NCI-H2029 treated with DMSO at 0.1 percent for 48 hours (cell line): Measurements from ENCODE around the gene NEIL3.

Experiments
- DNase-seq: peaks from one replicate; lab custom pipeline; 2025; lab: John Stamatoyannopoulos, UW

Gene NEIL3

DNA sequence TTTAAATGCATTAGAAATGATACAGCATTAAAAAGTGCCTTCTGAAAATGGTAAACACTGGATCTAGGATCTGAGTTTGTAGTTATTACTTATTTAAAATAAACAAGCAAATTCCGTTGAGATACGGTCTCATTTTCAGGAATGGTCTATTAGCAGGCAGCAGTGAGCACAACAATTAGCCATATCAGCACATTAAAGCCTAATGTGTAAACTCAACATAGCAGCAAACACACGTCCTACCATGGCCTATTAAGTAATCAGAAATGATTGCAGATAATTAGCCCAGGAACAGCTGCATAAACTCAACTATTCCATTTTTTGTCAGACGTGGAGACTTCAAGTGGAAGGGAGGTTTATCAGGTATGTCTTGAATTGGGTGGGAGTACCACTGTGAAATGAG lies 61.8 kb downstream of the NEIL3 start:
- DNase-seq = no peak

DNA sequence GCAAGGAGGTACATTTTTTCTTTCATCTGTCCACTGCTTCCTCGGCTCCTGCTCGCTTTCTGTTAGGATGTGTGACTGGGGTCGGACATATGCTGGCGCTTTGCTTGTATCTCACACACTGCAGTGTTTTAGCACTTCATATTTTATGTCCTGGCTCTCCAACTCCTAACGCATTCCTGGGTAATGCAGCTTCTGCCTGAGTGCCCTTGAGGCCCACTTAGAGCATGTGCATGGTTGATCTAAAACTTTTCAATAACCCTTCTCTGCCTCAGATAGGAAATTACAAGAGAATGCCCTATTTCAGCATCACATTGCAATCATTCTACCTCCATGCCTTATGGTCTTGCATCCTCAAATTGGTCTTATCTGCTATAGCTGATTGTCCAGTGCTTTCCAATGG lies 65.3 kb downstream of the NEIL3 start:
- no peak for DNase-seq

DNA sequence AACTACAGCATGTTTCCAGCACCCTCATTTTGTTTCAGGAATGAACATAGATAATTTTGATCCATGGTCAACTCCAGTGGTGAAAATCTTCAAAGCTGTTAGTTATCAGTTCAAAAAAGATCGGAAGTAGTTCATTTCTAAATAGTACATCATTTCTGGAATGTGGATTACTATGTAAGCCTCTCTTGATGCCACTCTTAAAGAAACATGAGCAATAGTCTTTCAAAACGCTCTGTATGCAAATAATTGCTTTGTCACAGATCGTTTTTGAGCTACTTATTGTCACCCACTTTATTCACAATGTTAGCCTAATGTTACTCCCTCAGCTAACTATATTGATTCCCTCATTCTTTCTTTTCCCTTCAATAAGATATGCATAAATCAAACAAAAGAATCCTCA lies 65.7 kb downstream of the NEIL3 start:
- no peak for DNase-seq

DNA sequence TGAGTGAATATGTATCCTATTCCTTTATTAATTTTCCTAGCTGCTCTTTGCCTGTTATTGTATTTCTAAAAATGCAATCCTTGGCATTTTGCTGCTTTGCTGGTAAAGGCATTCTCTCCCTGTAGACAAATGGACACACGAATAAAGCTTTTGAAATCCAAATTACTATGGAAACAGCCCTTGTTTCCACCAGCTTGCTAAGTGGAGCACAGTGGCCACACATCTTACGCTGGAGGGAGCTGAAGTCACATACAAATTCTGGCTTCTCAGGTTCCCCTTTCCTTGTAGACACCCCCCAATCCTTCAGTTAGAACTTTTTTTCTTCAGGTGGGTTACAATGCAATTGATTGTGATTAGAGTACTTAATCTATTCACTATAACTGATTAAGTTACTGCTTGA lies 66.3 kb downstream of the NEIL3 start:
- no peak for DNase-seq

DNA sequence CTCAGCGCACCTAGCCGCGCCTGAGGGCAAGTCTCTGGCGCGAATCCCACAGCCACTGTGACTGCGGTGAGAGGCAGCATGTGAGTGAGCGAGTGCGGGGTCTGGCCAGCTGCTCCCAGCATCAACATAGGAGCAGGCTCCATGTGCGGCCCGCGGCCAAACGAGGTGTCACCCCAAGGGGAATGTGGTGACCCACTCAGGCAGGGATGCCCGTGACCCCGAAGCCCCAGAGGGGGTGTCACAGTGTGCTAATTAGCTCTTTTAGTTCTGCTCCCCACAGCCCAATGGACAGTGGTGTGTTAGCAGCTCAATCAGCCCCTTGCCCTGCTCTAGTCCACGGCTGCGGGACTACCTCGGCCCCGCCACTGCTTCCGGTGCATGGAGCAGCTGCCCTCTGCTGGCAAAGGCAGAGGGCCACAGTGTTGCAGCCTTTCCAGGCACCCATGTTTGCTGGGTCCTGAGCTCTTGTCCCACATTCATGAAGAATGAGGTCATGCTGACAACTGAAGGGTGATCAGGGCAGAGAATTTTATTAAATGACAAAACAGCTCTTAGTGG lies 71.1 kb downstream of the NEIL3 start:
- no peak for DNase-seq

DNA sequence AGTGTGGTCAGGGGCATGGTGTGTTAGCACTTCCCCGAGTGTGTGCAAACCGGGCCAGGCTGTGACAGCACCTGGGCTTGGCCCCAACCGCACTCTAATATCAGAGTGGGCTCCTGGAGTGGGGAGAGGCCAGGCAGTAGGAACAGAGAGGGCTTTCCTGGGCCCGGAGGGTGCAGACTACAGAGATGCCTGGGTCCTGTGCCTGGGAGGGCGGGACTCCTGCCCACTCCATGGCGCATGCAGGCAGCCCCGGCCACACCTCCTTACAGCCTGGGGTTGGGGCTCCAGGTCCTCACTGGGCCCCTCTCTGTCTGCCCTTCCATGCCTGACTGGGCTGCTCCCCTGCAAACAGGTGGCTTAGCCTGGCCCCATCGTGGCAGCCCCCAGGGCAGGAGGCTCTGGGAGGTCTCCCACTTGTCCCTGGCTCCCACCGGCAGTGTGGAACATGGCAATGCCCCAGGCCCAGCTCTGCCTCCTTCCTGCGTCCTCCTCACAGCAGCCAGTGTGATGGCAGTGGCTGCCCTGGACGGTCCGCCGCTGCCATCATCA lies 72.2 kb downstream of the NEIL3 start:
- no peak for DNase-seq

DNA sequence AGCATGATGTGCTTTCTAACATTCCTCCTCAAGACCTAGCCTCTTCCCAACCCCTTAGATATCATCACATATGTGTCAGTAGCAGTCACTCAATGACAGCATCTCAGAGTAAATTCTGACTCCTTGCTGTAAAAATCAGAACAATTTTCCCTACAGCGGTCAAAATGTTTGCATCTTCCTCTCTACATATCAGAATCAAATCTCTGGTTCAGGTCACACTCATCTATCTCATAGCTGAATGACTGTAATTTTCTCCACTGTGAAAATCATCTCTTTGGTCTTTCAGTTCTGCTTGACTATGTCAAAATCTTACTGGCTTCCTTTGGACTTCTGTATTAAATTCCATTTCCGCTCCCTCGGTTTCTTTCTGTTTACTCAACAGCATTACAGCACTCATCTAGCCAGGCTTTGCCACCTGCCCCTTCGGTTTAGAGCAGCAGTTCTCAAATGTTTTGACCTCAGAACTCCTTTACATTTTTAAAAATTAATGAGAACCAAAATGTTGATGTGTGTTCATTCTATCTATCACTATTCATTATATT lies 75.3 kb downstream of the NEIL3 start:
- DNase-seq = no peak

DNA sequence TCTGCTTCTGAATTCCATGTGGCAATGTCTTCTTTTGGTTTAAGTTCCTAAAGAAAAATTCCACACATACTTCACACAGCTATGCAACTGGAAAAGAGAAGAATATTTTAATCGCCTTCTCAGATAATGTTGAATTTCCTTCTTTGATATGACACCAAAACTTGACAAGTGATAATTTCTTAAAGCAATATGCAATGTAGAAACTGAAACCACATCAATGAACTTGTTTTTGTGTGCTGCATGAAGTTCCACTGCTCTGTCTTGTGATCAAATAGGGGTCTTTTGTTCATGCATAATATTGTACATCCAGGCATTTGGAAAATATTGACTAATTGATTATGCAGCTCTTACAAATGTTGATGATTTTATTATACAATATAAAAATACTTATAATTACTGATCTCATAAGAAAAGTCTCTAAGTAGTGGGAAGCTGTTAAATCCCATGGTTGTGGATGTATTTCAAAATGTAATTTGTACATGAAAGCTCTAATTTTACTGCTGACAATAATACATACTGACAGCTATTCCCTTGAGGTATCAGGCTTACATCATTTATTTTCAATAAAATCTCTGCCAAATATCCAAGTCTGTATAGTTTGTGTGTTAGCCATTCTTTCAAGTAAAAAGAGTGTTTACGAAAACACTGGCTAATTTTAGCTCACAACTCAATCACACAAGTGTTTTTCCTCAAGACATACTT lies 76.1 kb downstream of the NEIL3 start:
- no peak for DNase-seq

DNA sequence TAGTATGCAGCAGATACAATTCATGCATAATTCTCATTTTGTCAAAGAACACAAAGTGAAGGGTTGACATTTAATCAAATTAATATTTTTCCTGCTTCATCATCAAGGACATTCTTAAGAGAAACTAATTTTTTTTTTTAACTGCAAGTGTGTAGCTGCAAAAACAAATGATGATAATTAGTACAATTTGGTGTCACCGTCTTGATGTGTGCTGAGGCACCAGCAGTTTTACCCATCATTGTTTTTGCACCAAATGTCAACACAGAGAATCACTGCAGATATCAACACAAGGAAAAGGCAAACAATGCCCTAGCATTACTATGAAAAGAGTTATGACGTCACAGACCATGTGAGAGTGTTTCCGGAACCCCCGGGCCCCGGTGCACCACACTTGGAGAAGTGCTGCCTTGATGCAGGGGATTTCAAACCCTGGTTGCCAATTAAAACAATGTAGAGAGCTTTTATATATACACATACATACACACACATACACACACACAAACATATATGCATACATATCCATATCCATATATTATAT lies 76.7 kb downstream of the NEIL3 start:
- DNase-seq = peak; percentile 0

DNA sequence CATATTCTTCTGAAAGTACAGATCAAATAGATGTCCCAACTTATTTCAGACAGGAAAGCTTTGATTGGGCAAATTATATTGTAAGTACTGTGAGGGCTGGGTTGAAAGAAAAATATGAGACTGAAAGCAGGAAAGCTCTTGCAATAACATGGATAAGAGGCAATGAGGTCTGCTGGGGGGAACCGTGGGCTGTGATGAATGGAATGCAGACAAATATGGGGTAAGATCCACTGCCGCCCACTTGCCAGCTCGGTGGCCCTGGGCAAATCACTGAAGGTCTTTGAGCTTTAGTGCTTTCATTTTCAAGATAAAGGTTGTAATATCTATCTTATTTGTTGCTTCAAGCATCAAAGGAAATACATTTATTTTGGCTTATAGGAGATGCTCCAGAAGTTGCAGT lies 81.6 kb downstream of the NEIL3 start:
- DNase-seq = no peak

DNA sequence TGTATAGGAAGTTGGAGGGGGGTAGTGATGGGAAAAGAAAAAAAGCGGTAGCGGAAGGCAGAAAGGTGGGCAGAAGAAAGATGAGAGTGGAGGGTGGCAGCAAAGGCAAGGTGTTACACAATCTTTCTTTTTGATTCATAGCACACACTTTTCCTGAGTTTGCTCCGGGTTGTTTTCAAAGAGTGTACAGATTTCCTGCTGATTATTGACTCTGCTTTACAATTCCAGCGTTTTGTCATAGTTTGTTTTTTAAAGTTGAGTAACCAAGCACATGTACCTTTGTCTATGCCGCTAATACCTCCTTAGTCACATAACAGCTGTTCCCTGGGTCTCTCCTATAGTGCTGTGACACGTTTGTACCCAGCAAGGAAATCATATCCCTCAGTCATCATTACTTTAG lies 82.3 kb downstream of the NEIL3 start:
- DNase-seq = no peak

DNA sequence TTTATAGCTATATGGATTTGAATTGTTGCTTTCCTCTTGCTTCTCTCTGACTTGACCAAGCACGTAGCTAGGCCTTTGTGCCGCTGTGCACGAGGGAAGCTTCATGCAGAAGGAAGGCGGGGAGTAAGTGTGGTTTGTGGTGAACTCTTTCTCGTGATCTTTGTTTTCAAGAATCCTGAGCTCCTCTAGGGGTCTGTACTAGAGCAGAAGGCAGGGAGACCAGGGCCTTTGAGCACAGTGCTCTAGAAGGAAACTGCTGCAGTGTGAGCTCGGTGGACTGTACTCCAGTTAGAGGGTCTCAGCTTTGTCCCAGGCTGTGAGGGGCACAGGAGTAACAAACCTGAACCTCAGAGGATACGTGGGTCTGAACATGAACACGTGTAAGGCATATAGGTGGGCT lies 83.6 kb downstream of the NEIL3 start:
- DNase-seq = no peak

DNA sequence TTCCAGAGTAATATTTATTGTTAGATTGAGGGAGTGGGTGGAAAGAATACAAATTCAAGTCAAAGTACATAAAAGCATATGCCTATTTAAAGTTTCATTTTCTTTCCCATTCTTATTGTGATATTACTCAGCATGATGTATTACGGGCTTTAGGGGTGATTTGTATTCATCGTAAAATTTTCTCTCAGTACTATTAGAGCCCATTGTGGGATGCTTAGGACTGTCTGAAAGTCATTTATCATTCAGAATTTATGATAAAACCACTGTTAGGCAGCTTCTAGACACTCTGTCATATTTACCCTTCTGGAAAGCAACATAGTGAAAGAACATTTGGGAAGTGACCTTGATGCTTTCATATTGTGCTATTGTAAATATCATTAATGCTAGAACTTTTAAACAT lies 86.7 kb downstream of the NEIL3 start:
- DNase-seq = no peak

DNA sequence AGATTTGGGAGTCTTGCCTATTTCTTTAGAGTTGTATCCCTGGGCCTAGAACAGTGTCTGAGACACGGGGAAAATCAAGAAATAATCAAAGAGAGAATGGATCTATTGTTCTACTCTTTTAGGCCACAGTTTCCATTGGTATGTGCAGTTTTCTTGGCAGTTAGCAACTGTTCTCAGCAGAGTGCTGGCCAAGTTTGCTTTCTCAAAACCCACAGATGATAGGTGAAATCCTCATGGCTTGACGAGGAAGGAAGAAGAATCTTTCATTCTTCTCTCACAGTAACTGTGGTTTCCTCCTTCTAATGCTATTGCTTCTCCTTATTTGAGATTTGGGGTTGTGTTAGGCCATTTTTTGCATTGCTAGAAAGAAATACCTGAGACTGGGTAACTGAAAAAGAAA lies 90.4 kb downstream of the NEIL3 start:
- no peak for DNase-seq

DNA sequence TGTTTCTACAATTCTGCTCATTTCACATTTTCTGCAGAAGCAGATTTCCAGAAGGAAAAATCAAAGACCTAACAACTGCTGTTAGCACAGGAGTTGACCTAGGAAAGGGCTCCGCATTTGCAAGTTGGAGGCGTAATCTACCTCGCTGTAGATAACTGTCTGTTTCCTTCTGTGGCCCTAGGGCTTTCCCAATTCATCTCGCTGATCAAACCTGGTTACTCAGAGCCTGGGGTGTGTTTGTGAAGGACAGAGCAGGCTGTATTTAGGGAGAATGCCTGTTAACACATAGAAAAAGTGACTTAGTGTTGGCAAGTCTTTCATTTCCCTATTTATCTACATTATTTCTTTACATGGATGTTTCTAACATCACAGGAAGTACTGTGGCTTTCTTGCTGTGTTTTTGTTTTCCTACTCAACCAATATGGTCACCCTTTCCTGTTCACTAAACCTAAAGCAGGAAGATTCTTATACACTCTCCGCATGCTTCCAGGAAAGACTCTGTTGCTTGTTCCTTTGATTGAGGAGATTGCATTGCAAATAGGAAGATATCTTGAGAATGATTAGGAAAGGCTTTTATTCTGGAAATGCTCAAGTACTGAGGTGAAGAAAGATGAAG lies 92.1 kb downstream of the NEIL3 start:
- DNase-seq = no peak

DNA sequence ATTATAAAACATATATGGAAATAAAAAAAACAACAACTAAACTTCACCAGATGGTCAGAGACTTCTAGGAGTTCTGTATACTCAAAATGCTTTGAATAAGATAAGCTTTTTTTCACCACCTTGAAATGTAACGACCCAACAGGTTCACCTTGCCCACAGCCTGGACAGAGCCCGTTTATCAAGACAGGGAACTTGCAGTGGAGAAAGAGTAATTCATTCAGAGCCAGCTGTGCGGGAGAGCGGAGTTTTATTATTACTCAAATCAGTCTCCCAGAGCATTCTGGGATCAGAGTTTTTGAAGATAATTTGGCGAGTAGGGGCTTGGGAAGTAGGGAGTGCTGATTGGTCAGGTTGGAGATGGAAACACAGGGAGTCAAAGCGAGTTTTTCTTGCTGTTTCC lies 94.1 kb downstream of the NEIL3 start:
- DNase-seq = no peak

DNA sequence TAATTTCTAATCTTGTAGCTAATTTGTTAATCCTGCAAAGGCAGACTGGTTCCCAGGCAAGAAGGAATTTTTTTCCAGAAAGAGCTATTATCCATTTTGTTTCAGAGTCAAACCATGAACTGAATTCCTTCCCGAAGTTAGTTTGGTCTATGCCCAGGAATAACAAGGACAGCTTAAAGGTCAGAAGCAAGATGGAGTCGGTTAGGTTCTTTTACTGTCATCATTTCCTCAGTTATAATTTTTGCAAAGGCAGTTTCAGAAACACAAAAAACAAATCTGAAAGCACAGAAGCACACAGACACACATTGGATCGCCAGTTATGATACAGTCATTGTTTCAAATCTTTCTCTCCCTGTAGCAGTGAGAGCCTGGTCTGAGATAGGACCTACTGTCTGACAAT lies 94.7 kb downstream of the NEIL3 start:
- no peak for DNase-seq

DNA sequence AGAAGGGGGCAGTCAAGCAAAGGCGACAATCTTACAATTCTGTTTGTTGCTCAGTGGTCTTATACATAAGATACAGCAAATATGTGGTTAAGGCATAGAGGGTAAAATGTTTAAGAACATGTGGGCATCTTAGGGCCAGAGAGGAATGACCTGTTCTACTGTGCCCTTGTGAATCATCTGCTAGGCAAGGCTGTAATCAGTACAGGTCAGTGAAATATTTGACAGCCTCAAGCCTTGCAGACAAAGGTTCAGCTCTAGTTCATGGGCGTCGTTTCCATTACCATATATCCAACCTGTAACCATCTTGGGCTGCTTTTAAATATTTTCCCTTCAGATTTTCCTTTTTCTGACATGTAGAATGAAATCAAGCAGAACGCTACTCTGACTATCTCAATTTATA lies 95.3 kb downstream of the NEIL3 start:
- DNase-seq = no peak

DNA sequence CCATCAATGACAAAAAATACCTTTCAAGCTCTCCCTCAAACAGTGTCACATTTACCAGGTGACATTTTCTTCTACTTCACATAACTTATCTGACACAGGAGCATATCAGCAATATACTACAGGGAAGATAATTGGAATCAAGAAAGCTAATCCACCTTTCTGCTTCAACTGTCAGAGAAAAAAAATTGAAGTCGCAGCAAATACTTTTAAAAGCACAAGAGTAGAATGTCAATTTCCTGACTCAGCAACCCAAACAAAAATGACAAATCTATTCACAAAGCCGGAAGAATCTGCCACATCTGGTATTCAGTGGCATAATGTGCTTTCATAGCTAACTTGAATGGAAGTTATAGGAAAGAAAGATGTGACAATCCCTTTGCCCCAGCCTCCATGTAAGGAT lies 95.8 kb downstream of the NEIL3 start:
- no peak for DNase-seq

DNA sequence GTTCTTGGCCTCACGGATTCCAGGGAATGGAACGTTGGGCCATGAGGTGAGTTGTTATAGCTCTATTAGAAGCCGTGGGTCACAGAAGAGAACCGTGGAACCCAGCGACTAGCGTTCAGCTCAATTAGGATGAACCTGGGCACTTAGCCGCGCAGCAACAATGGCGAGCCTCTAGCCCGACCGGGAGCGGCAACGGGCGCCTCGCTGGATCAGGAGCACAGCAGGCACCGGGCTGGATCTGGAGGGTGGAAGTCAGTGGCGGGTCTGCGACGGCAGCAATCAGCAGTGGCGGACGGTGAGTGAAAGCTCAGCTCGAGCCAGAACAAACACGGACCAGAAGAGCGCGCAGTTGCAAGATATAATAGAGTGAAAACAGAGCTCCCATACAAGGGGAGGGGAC lies 98.3 kb downstream of the NEIL3 start:
- peak; percentile 41 for DNase-seq

DNA sequence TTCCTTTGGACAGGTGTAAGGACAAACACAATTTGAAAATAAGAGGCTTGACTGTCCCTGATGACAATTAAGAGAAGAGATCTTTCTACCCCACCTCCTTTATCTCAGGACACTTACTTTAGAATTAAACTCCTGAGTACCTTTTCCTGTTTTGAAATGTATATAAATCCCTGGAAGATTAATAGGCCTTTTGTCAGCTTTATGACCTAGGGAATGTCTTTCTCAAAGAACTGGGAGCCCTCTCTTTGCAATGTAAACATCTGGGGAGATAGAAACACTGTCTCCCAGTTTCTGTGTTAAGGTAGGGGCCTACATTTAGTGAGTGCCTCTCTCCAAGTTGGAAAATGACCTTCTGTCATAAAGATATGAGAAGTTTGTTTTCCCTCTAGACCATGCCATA lies 100.9 kb downstream of the NEIL3 start:
- peak; percentile 44 for DNase-seq

DNA sequence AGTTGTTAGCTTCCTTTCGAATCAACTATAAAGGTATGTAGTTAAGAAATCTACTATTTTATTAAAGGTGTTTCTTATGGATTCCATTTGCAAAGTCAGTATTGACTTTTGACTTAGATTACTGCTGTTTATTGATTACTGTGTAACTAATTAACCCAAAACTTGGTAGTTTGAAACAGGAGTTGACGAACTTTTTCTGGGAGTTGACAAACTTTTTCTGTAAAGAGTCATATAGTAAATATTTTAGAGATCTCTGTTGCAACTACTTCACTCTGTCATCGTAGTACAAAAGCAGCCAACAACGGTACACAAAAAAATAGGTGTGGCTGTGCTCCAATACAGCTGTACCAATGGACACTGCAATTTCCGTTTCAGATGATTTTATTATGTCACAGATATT lies 102.3 kb downstream of the NEIL3 start:
- no peak for DNase-seq
